GM23338 (cell line): ENCODE measurements around the gene TLE2. TPM values are rescaled to one million over a fixed set of nuclear protein-coding genes. Genes with fewer than 3 reads are reported as not detected.

Experiments
- ATAC-seq: fragments of 200-7000 bp; cut with Tn5 transposase; 3 replicates; pipeline ENCODE4 v1.9.1; 2020
- DNase-seq: peaks from one replicate; pipeline ENCODE4 v3.0.0-alpha.2; 2015; ENCODE audit warnings: low spot score
- H2AFZ ChIP-seq: fragments of 200-600 bp; sonication (generic); 2 replicates; pipeline ENCODE4 v1.8.0; 2016; ENCODE audit warnings: antibody characterized with exemption, mild to moderate bottlenecking, moderate library complexity
- H3F3A ChIP-seq: fragments of 200-600 bp; sonication (generic); replicated peaks from 2 replicates; pipeline ENCODE4 v1.8.0; 2017; ENCODE audit warnings: antibody characterized with exemption, mixed run types, low read depth
- H3K27ac ChIP-seq: fragments of 200-600 bp; sonication (generic); 2 replicates; pipeline ENCODE4 v1.6.1; 2016; ENCODE audit warnings: low read depth
- H3K27me3 ChIP-seq: fragments of 200-600 bp; sonication (generic); 2 replicates; pipeline ENCODE4 v1.8.0; 2016; ENCODE audit warnings: mild to moderate bottlenecking, mixed run types, moderate library complexity; ENCODE audit not compliant: insufficient read depth
- H3K36me3 ChIP-seq: fragments of 200-600 bp; sonication (generic); 2 replicates; pipeline ENCODE4 v1.8.0; 2016; ENCODE audit warnings: mild to moderate bottlenecking; ENCODE audit not compliant: insufficient read depth
- H3K4me1 ChIP-seq: fragments of 200-600 bp; sonication (generic); 2 replicates; pipeline ENCODE4 v1.8.0; 2016; ENCODE audit warnings: mild to moderate bottlenecking, moderate library complexity; ENCODE audit not compliant: insufficient read depth
- H3K4me2 ChIP-seq: fragments of 200-600 bp; sonication (generic); 2 replicates; pipeline ENCODE4 v1.7.1; 2017; ENCODE audit warnings: mixed run types
- H3K4me3 ChIP-seq: fragments of 200-600 bp; sonication (generic); 2 replicates; pipeline ENCODE4 v1.6.1; 2016; ENCODE audit warnings: mixed run types
- H3K79me2 ChIP-seq: fragments of 200-600 bp; sonication (generic); replicated peaks from 2 replicates; pipeline ENCODE4 v1.8.0; 2017; ENCODE audit warnings: mild to moderate bottlenecking; ENCODE audit not compliant: insufficient read depth
- H3K9me2 ChIP-seq: fragments of 200-600 bp; sonication (generic); 2 replicates; pipeline ENCODE4 v1.8.0; 2017; ENCODE audit not compliant: insufficient read depth
- H4K20me1 ChIP-seq: fragments of 200-600 bp; sonication (generic); replicated peaks from 2 replicates; pipeline ENCODE4 v1.8.0; 2017; ENCODE audit warnings: mild to moderate bottlenecking; ENCODE audit not compliant: insufficient read depth
- H3K27ac Mint-ChIP-seq: 2 replicates; pipeline ENCODE4 v1.8.0; 2020; ENCODE audit warnings: inconsistent platforms, mild to moderate bottlenecking, moderate library complexity, mixed read lengths
- H3K27me3 Mint-ChIP-seq: 3 replicates; pipeline ENCODE4 v1.8.0; 2022; ENCODE audit warnings: low read depth, mild to moderate bottlenecking, moderate library complexity, mixed read lengths, inconsistent platforms; ENCODE audit not compliant: insufficient read depth, poor library complexity
- H3K36me3 Mint-ChIP-seq: 3 replicates; pipeline ENCODE4 v1.8.0; 2021; ENCODE audit warnings: low read depth, mild to moderate bottlenecking, inconsistent platforms, moderate library complexity, mixed read lengths
- H3K4me1 Mint-ChIP-seq: 3 replicates; pipeline ENCODE4 v1.8.0; 2020; ENCODE audit warnings: mild to moderate bottlenecking, inconsistent platforms, mixed read lengths
- H3K4me3 Mint-ChIP-seq: 3 replicates; pipeline ENCODE4 v1.8.0; 2021; ENCODE audit warnings: moderate library complexity, mild to moderate bottlenecking, inconsistent platforms, mixed read lengths
- H3K9me3 Mint-ChIP-seq: 3 replicates; pipeline ENCODE4 v1.8.0; 2020; ENCODE audit warnings: moderate library complexity, mild to moderate bottlenecking, inconsistent platforms, mixed read lengths
- CREB1 ChIP-seq: fragments of 250-450 bp; sonication (Bioruptor Pico); IDR thresholded peaks from 2 replicates; pipeline ENCODE4 v1.5.0; 2020; ENCODE audit warnings: low read depth, mild to moderate bottlenecking, moderate library complexity
- CTCF ChIP-seq, 2 experiments: fragments of 200-600 bp in 1 of 2; sonication (generic) in 1 of 2; conservative IDR thresholded peaks; 2 replicates each; pipeline versions ENCODE4 v1.5.1 to v1.6.1; 2016 to 2017; ENCODE audit warnings: antibody characterized with exemption in 2 of 2, low read depth in 2 of 2, mild to moderate bottlenecking in 2 of 2, moderate library complexity in 1 of 2
- ETS1 ChIP-seq: IDR thresholded peaks from 2 replicates; pipeline ENCODE4 v1.6.1; 2016; ENCODE audit warnings: antibody characterized with exemption
- EZH2 ChIP-seq: fragments of 200-600 bp; sonication (generic); IDR thresholded peaks from one replicate; pipeline ENCODE4 v1.8.0; 2017; ENCODE audit warnings: antibody characterized with exemption, mild to moderate bottlenecking, low read depth; ENCODE audit not compliant: unreplicated experiment
- EZH2phosphoT487 ChIP-seq: fragments of 200-600 bp; sonication (generic); IDR thresholded peaks from one replicate; pipeline ENCODE4 v1.8.1; 2018; ENCODE audit warnings: antibody characterized with exemption; ENCODE audit not compliant: unreplicated experiment
- POLR2AphosphoS5 ChIP-seq: IDR thresholded peaks from 2 replicates; pipeline ENCODE4 v1.6.1; 2016; ENCODE audit warnings: antibody characterized with exemption, low read depth
- REST ChIP-seq: IDR thresholded peaks from one replicate; pipeline ENCODE4 v1.6.1; 2018; ENCODE audit warnings: antibody characterized with exemption; ENCODE audit not compliant: unreplicated experiment
- STAT1 ChIP-seq: IDR thresholded peaks from one replicate; pipeline ENCODE4 v1.6.1; 2016; ENCODE audit warnings: antibody characterized with exemption; ENCODE audit not compliant: unreplicated experiment
- ZNF114 ChIP-seq: fragments of 250-450 bp; sonication (Bioruptor Pico); IDR thresholded peaks from 2 replicates; pipeline ENCODE4 v1.5.0; 2020; ENCODE audit warnings: mild to moderate bottlenecking, moderate library complexity
- ZNF331 ChIP-seq: fragments of 250-450 bp; sonication (Bioruptor Pico); IDR thresholded peaks from 2 replicates; pipeline ENCODE4 v1.5.0; 2020; ENCODE audit warnings: low read depth, mild to moderate bottlenecking, moderate library complexity
- ZNF462 ChIP-seq: fragments of 250-450 bp; sonication (Bioruptor Pico); IDR thresholded peaks from 2 replicates; pipeline ENCODE4 v1.5.0; 2020; ENCODE audit warnings: mild to moderate bottlenecking, moderate library complexity
- polyA plus RNA-seq: library from polyadenylated mRNA; unstranded; fragments of >200 nt; fragmentation: Nextera tagmentation; extraction: Ambion mirVana; gene quantifications from 2 replicates; pipeline ENCODE4 v1.2.1, GENCODE V29; 2016
- total RNA-seq: library from RNA; depleted of rRNA; stranded (reverse); fragments of >200 nt; shearing (Covaris generic); gene quantifications from 2 replicates; pipeline ENCODE4 v1.2.3, GENCODE V29; 2014

TLE2 gene
- total and polyA plus RNA-seq, 2 experiments from 2014 or later, result 5.2 to 22.8 TPM

GRCh38 chr19:3035542-3036118 lies 6.5 kb upstream of the TLE2 start:
- Histone ChIP-seq H3K9me2 (no peaks in the 10 kb centered on the region), H4K20me1 (no peaks in the 10 kb centered on the region), H3K4me3 (peak overlapping the region; percentile 76), H2AFZ (peak overlapping the region; percentile 93), H3K4me1 (peaks cover 8% of the 10 kb centered on the region), H3F3A (peaks cover 17% of the 10 kb centered on the region), H3K36me3 (no peaks in the 10 kb centered on the region), H3K4me2 (peak overlapping the region; percentile 85), H3K27me3 (peaks cover 54% of the 10 kb centered on the region), H3K79me2 (no peaks in the 10 kb centered on the region), H3K27ac (peak overlapping the region; percentile 69)
- ATAC-seq, result peak; percentile 85
- DNase-seq, result peak; percentile 99
- Mint-ChIP-seq H3K4me3 (peak overlapping the region; percentile 77), H3K9me3 (peaks cover 3% of the 10 kb centered on the region; the same call in 1 of the 3 replicates), H3K36me3 (no peaks in the 10 kb centered on the region; the same call in 1 of the 3 replicates), H3K27me3 (peaks cover 56% of the 10 kb centered on the region), H3K4me1 (peaks cover 22% of the 10 kb centered on the region), H3K27ac (peak overlapping the region; percentile 96)
- TF ChIP-seq ZNF114 (CRISPR knock-in tag), result no peak
- TF ChIP-seq EZH2, result no peak
- TF ChIP-seq CTCF (conservative IDR thresholded peaks at IDR 0.05; ENCODE audit: low read depth in 2 of 2), result no peak
- TF ChIP-seq ETS1, result no peak
- no peak for TF ChIP-seq EZH2phosphoT487
- TF ChIP-seq CREB1 (CRISPR knock-in tag), result peak; percentile 98
- TF ChIP-seq STAT1, result no peak
- TF ChIP-seq ZNF462 (CRISPR knock-in tag), result no peak
- peak; percentile 45 for TF ChIP-seq POLR2AphosphoS5
- TF ChIP-seq ZNF331 (CRISPR knock-in tag), result no peak
- TF ChIP-seq REST, result no peak
